GM21528 (cell line): Measurements from ENCODE around the gene PSMD5.

Experiments used
- ATAC-seq: cut with Tn5 transposase; IDR thresholded peaks from one replicate; pipeline ENCODE4 v1.9.1; 2021; ENCODE audit warnings: mild to moderate bottlenecking, moderate library complexity; ENCODE audit not compliant: unreplicated experiment, low FRiP score

PSMD5 gene

DNA sequence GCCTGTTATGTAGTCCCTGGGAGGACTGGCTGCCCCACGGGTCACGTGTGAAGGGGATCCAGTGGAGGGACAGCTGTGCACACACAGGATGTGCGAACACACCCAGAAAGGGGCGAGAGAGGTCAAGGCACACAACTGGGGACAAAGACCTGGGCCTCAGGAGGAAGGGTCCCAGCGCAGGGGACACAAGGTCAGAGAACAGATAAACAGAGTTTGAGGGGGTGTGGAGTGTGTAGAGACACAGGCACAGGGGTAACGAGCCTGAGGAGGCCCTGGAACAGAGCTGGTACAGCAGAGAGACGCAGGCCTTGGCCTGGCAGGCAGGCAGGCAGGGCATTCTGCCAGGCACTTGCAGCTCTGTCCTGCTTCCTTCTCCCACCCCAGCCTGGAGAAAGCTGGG, 14.8 kb upstream of the PSMD5 start:
- no peak for ATAC-seq

DNA sequence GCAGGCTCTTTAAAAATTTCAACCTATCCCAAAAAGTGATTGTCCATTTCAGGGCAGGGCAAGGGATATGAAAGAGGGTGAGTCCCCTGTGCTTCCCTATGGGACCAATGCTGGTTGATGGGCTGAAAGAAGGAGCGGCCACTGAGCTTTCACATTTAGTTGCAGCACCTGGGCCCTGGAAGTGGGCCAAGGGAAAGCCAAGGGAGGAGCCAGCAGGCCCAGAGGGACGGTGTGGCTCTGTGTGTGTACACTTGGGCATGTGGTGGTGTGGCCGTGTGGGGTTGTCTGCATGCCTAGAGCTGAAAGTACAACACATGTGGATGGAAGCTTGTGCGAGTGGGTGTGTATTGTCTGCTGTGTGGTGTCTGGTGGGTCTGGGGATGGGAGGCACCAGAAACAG, 14.0 kb upstream of the PSMD5 start:
- no peak for ATAC-seq

DNA sequence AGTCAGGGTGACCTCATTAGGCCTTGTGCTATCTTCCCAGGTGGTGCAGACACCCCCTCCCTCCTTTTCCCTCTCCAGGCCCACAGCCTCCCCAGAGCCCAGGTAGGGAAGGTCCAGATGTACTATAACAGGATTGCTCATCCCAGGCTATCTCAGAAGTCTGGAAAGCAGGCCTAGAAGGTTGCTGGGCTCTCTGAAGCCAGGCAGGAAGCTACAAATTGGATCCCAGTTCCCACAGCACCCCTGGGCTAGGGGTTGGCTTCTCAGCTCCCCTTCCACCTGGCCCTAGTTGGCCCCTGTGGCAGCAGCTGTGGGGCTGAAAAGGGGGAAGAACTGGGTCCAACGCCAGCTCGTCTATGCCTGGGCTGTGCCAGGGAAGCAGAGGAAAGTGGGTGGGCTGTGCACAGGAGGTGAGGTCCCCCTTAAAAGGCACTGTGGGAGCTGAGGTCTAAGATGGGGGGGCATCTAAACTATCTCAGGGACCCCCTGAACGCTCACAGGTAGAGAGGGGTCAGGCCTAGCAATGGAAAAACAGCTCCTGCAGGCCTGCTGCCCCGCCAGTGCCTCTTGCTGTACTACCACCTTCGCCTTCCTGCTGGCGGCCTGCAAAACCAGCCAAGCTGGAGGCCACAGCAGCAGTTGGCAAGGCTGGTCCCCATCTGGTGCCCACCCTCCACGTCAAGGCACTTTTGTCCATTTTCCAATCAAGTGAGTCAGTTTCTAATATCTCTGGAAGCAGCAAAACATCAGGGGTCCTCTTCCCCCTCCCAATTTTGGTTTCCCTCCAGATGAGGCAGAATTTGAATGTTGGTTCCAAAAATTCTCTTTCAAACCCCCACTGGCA, 13.3 kb upstream of the PSMD5 start:
- ATAC-seq = no peak

DNA sequence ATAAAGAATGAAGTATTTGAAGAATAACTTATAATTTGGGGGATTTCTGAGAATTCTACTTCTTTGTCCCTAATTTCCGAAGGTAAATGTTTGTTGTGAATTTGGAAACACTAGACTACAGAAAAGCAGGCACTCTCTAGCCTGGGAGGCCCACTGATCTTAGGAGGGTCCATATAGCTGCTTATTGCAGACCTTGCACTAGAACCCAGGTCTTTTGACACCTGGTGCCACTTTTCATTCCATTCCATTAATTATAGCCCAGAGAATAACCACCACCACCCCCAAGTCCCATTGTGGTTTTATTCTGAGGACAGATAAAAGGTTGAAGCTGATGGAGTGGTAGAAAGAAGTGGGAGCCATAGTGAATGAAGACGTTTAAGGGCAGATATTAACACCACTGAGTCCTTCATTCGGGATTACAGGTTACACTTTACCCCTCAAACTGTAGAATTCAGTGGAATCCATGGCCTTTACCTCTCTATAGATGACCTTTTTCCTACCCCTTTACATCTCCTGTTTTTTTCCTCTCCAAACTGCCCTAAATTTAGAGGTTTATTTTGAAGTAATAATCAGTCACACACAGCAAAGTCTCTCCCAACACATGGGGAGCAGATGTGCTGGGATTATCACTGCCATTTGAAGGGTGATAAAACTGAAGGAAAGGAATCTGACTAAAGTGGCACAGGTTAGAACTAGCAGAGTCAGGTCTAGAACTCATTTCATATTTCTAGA, 12.0 kb upstream of the PSMD5 start:
- no peak for ATAC-seq

DNA sequence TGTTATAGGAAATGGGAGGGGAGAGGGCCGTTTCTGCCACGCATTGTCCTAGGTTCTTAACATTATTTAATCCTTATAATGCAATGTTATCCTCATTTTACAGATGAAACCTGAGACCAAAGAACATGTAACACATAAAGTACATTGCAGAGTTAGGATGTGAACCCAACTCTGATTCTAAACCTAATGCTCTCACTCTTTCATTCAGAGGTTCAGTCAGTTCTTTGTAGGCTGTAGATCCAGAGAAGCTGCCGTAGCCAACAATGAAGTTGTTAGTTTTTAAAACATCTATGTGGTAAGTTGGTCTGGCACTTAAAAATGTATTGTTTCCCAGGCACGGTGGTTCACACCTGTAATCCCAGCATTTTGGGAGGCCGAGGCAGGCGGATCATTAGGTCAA, 10.5 kb upstream of the PSMD5 start:
- ATAC-seq = no peak

DNA sequence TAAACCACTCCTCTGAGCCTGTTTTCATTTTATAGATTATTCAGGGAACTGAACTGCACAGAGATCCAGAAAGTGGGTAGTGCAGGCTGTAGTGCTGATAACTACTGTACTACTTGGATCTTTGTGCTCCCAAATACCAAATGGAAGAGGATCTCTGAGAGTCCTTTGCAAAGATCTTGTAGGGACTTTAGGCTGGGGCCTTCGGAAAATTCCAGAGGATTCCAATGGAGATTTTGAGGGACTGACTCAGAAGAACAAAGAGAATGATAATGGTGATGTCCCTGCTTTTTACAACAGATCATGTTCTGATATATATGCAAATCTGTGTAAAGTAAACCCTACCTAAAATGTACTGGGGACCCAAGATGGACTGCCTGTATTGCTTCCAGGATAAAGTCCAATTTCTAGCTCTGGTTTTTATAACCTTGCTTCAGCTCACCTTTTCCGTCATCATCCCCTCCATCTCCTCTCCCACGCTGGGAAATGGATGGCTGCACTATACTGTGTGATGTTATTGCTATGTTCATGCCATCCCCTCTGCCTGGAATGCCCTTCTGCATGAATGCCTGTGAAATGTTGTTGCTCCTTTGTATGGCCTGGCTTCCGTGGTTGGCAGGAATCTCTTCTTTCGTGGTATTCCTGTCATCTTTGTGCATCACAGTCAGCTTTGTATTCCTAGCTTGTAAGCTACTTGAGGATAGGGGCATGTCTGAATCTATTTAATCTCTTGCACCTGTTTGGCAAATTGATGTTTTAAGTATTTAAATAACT, 9.7 kb upstream of the PSMD5 start:
- ATAC-seq = no peak

DNA sequence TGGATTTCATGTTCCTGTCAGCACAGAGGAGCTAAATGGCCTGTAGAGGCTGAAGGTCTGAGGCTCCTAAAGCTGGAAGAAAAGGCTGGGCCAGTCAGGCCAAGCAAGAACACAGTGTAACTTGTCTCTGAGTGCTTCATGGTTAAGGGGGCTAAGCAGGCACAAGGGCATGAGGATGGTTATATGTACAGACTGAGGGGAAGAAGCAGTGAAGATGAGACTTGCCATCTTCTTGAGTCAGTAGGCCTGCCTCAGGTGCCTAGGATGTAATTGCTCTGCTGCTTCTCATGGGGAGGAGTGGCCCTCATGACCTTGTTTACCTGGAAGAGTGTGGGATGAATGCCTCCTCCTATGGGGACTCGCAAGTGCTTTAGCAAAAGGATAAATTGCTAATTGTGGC, 8.7 kb upstream of the PSMD5 start:
- ATAC-seq = no peak

DNA sequence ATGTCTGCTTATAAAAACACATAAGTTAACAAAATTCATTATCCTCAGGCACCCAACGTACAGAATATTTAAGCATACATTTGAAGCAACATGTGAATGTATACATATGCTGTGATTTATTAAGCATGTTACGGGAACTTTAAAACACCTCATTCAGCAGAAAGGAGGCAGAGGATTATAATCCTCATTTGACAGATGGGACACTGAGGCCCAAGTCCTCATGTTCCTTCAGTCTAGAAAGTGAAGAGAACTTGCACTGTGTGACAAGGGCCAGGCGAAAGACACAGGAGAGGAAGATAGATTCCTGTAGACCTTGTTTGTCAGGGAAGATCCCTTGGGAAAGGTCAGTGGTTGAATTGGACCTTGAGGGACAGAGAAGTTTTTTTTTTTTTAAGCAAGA, 7.6 kb upstream of the PSMD5 start:
- no peak for ATAC-seq

DNA sequence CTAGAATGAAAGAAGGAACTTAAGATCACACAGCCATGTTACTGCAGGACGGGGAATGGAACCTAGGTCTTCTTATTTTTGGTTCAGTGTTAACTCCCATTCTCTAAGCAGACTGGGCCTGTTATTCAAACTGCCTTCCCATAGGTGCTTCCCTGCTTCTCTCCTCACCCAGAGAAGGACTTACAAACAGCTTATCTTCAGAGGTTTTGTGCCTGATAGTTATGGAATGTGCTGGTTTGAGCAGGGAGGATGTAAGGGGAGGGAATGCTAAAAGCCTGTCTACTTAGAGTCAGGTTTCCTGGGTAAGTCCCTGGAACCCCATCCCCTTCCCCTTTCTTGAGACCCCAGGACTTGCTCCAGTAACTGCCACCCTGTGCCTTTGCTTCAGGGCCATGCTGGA, 4.2 kb upstream of the PSMD5 start:
- no peak for ATAC-seq

DNA sequence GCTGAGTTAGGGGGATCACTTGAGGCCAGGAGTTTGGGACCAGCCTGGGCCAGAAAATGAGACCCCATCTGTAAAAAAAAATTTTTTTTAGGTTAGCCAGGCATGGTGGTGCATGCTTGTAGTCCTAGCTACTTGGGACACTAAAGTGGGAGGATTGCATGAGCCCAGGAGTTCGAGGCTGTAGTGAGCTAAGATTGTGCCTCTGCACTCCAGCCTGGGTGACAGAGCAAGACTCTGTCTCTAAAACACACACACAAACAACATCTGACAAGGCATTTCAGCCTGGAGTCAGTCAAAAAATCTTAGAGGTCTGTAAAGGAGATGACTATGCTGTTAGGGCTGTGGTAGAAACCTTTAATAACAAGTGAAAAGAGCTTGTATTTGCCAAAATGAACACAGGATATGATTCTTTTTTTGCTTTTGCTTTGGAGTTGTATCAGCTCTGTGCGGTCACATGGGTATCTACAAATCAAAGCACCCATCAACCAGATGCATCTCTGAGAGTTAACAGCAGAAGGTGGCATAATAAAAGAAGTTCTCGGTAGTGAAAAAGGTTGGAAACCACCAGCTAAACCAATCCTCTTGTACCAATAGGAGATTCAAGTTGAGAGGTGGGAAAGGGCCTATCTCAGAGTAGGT, 3.6 kb upstream of the PSMD5 start:
- no peak for ATAC-seq

DNA sequence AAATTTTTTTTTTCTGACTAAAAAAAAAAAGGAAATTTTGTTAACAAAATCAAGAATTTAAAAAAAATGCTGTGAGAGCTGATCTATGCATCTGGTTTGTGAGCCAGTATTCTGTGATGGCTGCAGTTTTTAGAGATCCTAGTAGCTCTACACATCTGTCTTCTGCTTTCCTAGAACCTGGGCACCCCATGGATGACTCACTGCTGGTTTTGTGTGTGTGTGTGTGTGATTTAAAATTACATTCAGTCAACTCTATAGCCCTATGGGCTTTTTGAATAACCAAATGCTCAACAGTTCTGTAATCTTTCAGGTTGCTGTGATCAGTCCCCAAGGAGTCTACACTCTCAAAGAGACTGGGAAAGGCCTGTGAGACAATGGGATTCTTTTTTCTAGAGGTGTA, 2.5 kb upstream of the PSMD5 start:
- ATAC-seq = no peak

DNA sequence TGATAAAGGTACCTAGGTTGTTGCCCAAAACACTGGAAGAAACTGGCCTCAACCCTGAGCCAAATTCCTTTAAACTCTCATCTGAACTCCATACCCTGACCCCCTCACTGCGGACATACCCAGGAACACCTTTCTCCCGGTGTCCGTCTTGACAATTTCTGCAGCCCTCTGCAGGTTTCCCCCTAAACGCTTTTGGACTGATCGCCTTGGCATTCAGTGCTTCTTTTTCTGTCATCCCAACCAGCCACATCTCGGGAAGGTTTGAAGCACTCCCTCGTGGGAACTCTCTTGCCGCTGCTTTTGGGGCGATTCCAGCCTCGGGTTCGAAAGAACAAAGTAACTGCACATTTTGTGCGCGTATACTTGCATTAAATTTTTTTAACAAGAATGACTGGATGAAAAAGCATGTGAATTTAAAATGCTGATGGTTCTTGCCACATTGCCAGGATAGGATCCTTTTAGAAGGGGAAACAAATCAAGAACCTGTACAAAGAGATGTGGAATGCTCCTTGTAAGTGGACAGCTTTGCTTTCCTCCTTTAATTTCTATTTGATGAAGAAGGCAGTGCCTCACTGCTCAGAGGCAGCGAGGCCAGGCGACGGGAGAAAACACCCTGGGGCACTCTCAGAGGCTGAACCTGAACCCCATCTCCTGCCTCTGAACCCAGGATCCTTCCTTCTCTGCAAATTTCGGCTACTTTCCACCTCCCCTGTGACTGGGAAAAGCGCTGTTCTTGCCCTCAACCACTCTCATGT, 615 bp downstream of the PSMD5 start:
- peak; percentile 19 for ATAC-seq

DNA sequence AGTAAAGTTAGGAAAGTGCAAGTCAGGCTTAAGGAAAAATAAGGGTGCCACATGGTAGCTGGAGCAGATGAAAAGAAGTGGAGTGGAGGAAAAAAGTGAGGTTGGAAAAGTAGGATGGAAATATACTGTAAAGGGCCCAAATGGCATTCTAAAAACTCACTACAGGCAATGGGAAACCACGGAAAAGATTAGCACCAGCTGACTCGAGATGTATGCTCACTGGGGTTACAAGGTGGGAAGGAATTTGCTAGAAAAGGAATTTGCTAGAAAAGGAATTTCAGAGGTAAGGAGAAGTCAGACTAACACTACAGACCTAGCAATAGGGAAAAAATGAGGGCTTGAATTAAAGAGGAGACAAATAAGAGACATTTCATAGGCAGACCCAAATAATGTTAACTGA, 3.6 kb downstream of the PSMD5 start:
- no peak for ATAC-seq

DNA sequence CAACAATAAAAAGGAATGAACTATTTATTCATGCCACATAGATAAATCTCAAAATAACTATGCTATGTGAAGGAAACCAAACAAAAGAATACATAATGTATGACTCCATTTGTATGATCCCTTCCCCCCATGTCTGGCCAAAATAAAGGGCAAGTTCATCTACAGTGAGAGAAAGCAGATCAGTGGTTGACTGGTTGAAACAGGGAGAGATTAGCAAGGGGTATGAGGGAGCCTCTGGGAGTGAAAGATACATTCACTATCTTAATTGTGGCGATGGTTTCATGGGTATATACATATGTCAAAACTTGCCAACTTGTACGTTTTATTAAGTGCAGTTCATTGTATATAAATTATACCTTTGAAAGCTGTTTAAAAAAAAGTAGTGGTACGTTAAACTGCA, 4.8 kb downstream of the PSMD5 start:
- ATAC-seq = no peak

DNA sequence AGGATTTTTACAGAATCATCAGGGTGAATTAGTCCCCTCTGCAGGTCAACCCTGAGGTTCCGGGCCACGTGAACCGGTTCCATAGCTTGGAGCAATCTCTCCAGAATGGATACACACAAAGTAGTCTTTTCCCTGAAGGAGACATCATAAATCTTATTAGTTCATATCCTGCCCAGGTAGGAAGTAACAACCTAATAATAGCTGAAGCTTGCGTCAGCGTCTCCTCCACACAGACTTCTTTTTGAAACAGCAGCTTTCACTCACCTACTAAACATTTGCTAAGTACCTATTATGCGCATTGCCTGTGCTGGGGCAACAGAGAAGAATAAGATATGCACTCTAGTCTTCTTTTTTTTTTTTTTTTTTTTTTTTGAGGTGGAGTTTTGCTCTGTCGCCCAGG, 9.4 kb downstream of the PSMD5 start:
- no peak for ATAC-seq

DNA sequence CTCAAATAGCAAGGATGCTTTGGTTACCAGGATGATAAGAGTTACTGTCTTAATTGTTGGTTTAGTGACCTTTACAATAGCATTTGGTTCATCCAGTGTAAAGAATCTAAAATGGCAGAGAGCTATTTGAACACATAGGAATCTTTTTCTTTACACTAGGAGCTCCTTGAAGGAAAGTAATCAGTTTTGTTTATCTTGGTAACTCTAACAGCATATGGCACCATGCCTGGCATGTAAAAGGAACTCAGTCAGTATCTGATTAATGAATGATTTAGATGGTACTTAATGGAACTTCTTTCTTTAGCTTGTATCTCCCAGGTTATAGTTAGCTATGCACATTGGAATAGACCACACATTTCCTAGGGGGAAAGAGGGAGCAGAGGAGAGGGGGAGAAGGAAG, 9.9 kb downstream of the PSMD5 start:
- no peak for ATAC-seq

DNA sequence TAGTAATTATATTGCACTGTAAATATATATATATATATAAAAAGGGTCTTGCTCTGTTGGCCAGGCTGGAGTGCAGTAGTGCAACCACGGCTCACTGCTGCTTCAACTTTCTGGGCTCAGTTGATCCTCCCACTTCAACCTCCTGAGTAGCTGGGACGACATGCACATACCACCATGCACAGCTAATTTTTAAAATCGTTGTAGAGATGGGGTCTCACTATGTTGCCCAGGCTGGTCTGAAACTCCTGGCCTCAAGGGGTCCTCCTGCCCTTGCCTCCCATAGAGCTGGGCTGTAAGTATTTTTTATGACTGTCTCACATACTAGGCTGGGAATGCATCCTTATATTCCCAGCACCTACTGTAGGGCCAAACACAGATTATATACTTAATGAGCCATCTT, 11.9 kb downstream of the PSMD5 start:
- ATAC-seq = no peak

DNA sequence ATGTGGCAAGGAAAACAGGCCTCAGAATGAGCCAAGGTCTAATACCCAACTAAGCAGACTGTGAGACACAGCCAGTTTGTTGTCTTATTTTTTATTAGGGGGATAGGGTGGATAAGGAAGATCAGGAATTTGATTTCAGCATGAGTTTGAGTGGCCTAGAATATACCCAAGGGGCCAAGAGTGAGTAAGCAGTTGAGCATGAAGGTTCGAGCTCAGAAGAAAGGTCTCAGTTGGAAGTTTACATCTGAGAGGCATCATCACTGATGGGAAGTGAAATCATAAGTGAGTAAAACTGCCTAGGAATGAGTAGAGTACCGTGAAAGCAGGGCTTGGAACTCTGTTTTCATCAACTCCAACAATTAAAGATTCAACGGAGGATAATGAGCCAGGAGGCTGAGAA, 12.6 kb downstream of the PSMD5 start:
- ATAC-seq = no peak

DNA sequence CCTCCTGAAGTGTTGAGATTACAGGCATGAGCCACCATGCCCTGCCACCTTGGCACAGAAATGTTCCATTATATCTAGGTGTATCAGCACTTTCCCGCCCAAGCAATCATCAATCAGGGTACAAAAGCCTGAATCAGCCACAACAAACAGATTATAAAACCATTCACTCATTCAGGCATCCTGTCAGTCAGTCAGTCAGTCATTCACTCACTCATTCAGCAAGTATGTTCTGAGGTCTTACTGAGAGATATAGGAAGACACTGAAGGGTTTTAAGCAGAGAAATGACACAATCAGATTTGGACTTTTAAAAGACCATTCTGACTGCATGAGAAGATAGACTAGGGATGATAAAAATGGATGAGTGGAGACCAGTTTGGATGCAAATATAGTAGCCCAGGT, 13.1 kb downstream of the PSMD5 start:
- ATAC-seq = no peak

DNA sequence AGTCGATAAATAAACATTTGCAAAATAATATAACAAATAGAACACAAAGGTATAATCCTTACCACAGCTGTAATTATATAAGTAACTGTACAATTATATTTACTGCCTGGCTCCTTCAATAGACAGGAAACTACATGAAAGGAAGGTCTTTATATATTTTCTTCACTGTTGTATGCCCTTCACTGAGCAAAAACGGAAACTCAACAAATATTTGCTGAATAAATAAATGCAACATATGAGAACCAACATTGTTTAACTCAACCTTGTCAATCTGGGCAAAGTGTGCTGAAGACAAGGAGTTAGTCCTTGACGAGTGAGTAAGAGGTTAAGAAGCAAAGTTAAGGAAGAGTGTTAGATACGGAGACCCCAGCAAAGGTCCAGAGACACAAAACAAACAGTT, 22.6 kb downstream of the PSMD5 start:
- ATAC-seq = no peak
